ENCODE results near the gene ACOXL.

DNA sequence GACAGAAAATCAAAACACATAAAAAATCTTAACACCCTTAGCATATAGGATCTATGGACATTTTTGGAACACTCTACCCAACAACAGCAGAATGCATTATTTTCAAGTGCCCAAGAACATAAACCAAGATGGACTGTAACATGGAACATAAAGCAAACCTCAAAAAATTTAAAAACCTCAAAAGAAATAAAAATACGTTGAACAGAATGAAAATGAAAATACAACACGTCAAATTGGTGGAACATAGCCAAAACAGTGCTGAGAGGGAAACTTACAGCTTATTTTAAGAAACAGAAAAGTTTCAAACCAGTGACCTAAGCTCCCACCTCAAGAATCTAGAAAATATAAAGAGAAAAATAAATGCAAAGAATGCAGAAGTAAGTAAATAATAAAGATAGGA lies 330.0 kb downstream of the ACOXL start:
- TF ChIP-seq, protein P1, sequence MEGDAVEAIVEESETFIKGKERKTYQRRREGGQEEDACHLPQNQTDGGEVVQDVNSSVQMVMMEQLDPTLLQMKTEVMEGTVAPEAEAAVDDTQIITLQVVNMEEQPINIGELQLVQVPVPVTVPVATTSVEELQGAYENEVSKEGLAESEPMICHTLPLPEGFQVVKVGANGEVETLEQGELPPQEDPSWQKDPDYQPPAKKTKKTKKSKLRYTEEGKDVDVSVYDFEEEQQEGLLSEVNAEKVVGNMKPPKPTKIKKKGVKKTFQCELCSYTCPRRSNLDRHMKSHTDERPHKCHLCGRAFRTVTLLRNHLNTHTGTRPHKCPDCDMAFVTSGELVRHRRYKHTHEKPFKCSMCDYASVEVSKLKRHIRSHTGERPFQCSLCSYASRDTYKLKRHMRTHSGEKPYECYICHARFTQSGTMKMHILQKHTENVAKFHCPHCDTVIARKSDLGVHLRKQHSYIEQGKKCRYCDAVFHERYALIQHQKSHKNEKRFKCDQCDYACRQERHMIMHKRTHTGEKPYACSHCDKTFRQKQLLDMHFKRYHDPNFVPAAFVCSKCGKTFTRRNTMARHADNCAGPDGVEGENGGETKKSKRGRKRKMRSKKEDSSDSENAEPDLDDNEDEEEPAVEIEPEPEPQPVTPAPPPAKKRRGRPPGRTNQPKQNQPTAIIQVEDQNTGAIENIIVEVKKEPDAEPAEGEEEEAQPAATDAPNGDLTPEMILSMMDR (IDR thresholded peaks at IDR 0.05): no peak
- TF ChIP-seq POLR2A (IDR thresholded peaks at IDR 0.05) (no peak), EP300 (IDR thresholded peaks at IDR 0.05) (no peak)

Measured in ovary (tissue), 3 donors.